ENCODE measurements around the gene ITPA.
A peak's percentile ranks its signal among the peaks of the same experiment; 100 is the strongest.

The ITPA gene

DNA sequence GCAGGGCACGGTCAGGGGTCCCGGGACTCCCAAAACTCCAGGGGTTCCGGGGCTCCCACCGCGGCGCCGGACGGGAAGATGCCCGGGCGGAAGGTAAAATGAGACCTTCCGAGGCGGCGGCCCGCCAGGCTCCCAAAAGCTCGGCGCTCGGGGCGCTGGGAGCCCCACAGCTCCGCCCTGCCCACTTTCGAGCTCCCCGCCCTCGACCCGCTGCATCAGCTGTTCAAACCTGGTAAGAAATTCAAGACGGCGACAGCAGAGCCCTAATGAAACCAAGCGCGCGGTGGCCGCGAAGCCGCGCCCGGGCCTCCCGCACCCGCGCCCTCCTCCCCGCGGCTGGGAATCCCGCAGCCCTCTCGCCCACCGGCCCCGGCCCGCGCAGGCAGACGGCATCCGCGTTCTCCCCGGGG lies 29.3 kb downstream of the ITPA start:
- H3K4me3 ChIP-seq (ENCODE audit: low read depth, low read length), result peak overlapping the region; percentile 67
- no peak for TF ChIP-seq CTCF (conservative IDR thresholded peaks at IDR 0.05; ENCODE audit: low read depth, low read length)
- DNase-seq (ENCODE audit: low read depth), result peak; percentile 26

DNA sequence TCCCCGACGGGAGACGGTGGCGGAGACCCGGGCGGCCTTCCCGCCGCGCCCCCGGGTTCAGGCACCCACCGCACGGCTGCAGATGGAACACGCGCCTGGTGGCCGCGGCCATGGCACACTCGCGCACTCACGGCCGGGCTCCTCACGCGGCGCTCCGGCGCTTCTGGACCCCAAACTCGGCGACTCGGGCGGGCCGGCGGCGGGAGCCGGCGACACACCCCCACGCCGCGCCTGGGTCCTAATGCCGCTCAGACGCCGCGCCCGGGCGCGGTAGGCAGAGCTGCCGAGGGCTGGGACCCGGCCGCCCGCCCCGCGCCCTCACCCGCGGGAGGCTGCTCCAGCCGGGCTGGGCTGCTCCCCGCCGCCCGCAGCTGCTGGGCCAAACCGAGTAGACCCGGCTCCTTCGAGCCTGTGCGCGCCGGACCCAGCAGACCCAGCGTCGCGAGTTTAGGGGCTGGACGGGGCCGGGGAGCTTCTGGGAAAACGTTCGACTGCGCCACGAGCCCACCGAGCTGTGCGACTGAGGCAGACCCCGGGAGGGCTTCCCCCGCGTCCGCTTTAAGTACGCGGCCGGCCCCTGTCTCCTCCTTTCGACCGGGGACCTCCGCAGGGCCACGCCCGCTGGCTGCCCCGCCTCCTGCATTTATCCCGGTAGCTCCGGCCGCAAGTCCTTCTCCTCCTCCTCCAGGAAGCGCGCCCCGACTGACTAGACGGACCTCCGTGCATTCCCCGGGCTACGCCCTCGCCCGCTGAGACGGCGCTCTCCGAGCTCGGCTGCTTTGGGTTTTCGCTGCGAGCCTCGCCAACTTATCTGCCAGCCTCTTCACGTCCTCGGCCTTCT lies 29.9 kb downstream of the ITPA start, which contains the start of gene SLC4A11:
TSS of gene SLC4A11 (minus strand) at position 165 of the 841 bp plus-strand sequence. CDS start at position 112, 53 bp downstream.
- no peak for TF ChIP-seq CTCF (conservative IDR thresholded peaks at IDR 0.05; ENCODE audit: low read depth, low read length)
- peak; percentile 56 for DNase-seq (ENCODE audit: low read depth)
- H3K4me3 ChIP-seq (ENCODE audit: low read depth, low read length), result peak within 1 kb of the TSS; percentile 67

DNA sequence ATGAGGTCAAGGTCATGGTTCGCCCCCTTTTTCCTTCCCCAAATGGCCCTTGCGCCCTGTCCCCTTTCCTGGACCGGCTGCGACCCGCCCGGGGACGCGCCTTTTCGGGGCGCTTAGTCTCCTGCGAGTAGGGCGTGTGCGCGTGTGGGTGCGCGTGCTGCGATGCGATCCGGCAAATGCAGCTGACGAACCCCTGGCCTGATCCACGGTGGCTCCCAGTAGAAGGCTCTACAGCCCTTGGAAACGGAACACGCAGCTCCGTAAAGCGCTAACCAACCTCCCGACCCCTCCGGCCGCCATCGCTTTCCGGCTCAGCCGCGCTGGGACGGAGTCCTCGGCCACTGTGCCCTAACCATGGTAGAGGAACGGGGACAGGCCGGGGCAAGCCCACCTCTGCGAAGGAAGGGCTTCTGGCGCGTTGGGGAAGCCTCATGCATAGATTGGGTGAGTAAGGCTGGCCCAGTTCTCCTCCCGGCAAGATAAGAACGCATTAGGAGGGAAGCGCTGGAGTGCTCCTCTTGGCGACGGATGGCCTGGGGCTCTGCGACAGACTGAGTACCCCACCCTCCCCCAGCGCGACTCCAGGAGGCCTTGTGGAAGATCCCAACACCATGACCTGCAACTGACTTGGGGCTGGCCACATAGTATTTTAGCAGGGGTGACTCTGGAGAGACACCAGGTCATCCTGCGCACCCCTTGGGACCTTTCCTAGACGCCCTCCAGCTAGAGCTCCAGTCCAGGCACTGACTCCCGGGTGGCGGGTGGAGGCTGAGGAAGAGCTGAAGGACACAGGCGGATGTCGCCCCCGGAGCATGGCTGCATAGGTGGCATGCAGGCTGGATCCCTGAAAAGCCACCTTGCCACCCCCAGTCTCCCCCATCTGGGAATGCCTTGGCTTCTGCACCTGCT lies 30.8 kb downstream of the ITPA start:
- peak; percentile 31 for DNase-seq (ENCODE audit: low read depth)
- peak overlapping the region; percentile 67 for H3K4me3 ChIP-seq (ENCODE audit: low read depth, low read length)
- TF ChIP-seq CTCF (conservative IDR thresholded peaks at IDR 0.05; ENCODE audit: low read depth, low read length), result no peak

DNA sequence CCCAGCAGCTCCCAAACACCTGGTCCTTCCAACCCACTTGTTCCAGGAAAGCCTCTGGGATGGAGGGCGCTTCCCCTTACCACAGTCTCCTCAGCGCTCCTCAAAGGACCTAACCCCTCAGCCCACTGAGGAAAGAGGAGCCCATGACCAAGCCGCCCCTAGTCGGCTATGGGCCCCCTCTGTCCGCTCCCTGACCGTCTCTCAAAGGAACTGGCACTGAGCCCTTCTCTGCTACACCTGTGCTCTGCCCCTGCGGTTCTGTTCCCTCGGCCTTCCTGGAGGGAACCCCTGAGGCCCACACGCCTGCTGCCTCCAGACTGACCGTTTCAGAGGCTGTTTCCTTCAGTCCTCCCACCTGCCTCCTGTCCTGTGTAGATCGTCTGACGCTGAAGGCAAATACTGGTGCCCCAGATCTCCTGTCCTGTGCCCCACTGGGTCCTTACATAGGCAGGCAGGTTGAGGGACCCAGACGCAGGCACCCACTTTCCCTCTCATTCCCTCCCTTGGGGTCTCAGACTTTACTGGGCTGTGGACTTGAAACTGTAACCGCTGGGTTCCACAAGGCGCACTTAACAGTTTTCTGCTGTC lies 31.6 kb downstream of the ITPA start:
- no peak for TF ChIP-seq CTCF (conservative IDR thresholded peaks at IDR 0.05; ENCODE audit: low read depth, low read length)
- DNase-seq (ENCODE audit: low read depth), result no peak
- no peak overlapping the region for H3K4me3 ChIP-seq (ENCODE audit: low read depth, low read length)

- no peak overlapping the region for H3K4me3 ChIP-seq (ENCODE audit: low read depth, low read length)
- no peak for TF ChIP-seq CTCF (conservative IDR thresholded peaks at IDR 0.05; ENCODE audit: low read depth, low read length)
- DNase-seq (ENCODE audit: low read depth), result no peak
These were observed 32.9 kb downstream of the ITPA start for GRCh38 chr20:3242172-3242692.

DNA sequence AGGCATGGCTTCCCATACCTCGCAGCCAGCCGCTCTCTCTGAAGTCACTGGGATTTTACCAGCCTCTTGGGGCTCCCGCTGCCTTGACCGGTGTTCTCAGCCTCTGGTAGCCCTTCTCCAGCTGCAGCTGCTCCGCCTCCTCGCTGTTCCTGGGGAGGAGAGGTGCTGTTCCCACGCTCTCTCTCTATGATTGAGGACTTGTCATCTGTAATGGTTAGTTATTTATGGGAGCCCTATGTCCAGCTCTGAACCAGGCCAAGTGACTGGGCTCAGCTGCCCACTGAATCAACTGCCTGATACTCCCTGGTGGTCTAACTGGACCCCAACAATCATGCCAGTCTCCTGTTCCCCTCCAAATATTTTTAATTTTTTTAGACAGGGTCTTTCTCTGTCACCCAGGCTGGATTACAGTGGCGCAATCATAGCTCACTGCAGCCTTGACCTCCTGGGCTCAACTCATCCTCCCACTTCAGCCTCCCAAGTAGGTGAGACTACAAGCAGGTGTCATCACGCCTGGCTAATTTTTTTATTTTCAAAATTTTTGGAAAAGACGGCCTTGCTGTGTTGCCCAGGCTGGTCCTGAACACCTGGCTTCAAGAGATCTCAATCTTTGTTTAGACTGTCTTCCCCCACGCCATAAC lies 34.5 kb downstream of the ITPA start:
- no peak for TF ChIP-seq CTCF (conservative IDR thresholded peaks at IDR 0.05; ENCODE audit: low read depth, low read length)
- DNase-seq (ENCODE audit: low read depth), result no peak
- H3K4me3 ChIP-seq (ENCODE audit: low read depth, low read length), result no peak overlapping the region
